CD4-positive, alpha-beta memory T cell (primary cell): ENCODE data around the gene CDC42SE2. TPM values are rescaled to one million over a fixed set of nuclear protein-coding genes. Genes with fewer than 3 reads are reported as not detected.

ENCODE experiments used
- CTCF ChIA-PET: fragments of 350-600 bp; sonication (Branson Sonifier 250); formaldehyde crosslinking; loops from one replicate; lab custom pipeline; 2021; ENCODE audit warnings: inconsistent platforms; ENCODE audit not compliant: partially characterized antibody; lab: Charles Lee
- POLR2A ChIA-PET: fragments of 350-600 bp; sonication (Branson Sonifier 250); formaldehyde crosslinking; loops from one replicate; lab custom pipeline; 2021; ENCODE audit not compliant: partially characterized antibody; lab: Charles Lee
- DNase-seq, 5 donors: peaks; one replicate each; pipeline versions ENCODE4 v3.0.0 to v3.0.0-alpha.2; 2020 to 2022; ENCODE audit warnings: mixed read lengths in 1 of 5
- H3K27ac ChIP-seq: one replicate; pipeline ENCODE4 v1.7.0; 2013; ENCODE audit warnings: low read depth, low read length
- H3K27me3 ChIP-seq: 2 replicates; pipeline ENCODE4 v1.7.0; 2013; ENCODE audit warnings: mild to moderate bottlenecking, low read length, moderate library complexity; ENCODE audit not compliant: insufficient read depth
- H3K36me3 ChIP-seq: 2 replicates; pipeline ENCODE4 v1.7.0; 2013; ENCODE audit warnings: mild to moderate bottlenecking, low read length, moderate library complexity; ENCODE audit not compliant: insufficient read depth
- H3K4me1 ChIP-seq: 2 replicates; pipeline ENCODE4 v1.7.0; 2013; ENCODE audit warnings: mild to moderate bottlenecking, low read length, moderate library complexity; ENCODE audit not compliant: insufficient read depth
- H3K4me3 ChIP-seq, 2 donors: one replicate each; pipeline ENCODE4 v1.7.0; 2013; ENCODE audit warnings: low read length in 2 of 2, mild to moderate bottlenecking in 1 of 2
- H3K9me3 ChIP-seq, 2 donors: one replicate each; pipeline ENCODE4 v1.7.0; 2013; ENCODE audit warnings: low read length in 2 of 2, control low read depth in 1 of 2; ENCODE audit not compliant: control insufficient read depth in 1 of 2
- H3K27ac Mint-ChIP-seq, 7 donors: one replicate each; pipeline ENCODE4 v1.8.0; 2020 to 2021; ENCODE audit warnings: mixed read lengths in 7 of 7, mild to moderate bottlenecking in 6 of 7, inconsistent platforms in 3 of 7, moderate library complexity in 3 of 7
- H3K27me3 Mint-ChIP-seq, 2 donors: one replicate each; pipeline ENCODE4 v1.8.0; 2020 to 2021; ENCODE audit warnings: mixed read lengths in 2 of 2
- H3K36me3 Mint-ChIP-seq, 2 donors: one replicate each; pipeline ENCODE4 v1.8.0; 2020 to 2021; ENCODE audit warnings: mixed read lengths in 2 of 2, inconsistent platforms in 1 of 2, mild to moderate bottlenecking in 1 of 2
- H3K4me1 Mint-ChIP-seq, 4 donors: one replicate each; pipeline ENCODE4 v1.8.0; 2020 to 2021; ENCODE audit warnings: mixed read lengths in 4 of 4, mild to moderate bottlenecking in 1 of 4
- H3K4me3 Mint-ChIP-seq, 8 donors: one replicate each; pipeline ENCODE4 v1.8.0; 2020 to 2021; ENCODE audit warnings: mixed read lengths in 8 of 8, mild to moderate bottlenecking in 7 of 8, moderate library complexity in 6 of 8, inconsistent platforms in 3 of 8
- H3K9me3 Mint-ChIP-seq, 8 donors: one replicate each; pipeline ENCODE4 v1.8.0; 2020 to 2021; ENCODE audit warnings: mixed read lengths in 8 of 8, mild to moderate bottlenecking in 5 of 8, inconsistent platforms in 3 of 8, moderate library complexity in 1 of 8
- intact Hi-C: fragments of 100-400 bp; cut with micrococcal nuclease; formaldehyde crosslinking; loops from one replicate; pipeline ENCODE4 v1.15.1; 2023
- polyA plus RNA-seq, 2 donors: library from polyadenylated mRNA; unstranded; fragments of 300-500 nt; fragmentation: Illumina TruSeq; gene quantifications; one replicate each; pipeline ENCODE4 v1.2.3, GENCODE V29; 2021
- total RNA-seq, 2 experiments: library from RNA; stranded (reverse); gene quantifications; one replicate each; pipeline ENCODE4 v1.2.3, GENCODE V29; 2021

Gene CDC42SE2
- total and polyA plus RNA-seq, 4 experiments from 2014 or later = 298 to 773 (median 365) TPM

GRCh38 chr5:131366428-131366827 lies 102.6 kb downstream of the CDC42SE2 start:
- no peaks in the 10 kb centered on the region for H3K9me3 Mint-ChIP-seq
- intact Hi-C loops = no loop called here
- no peaks in the 10 kb centered on the region for H3K27me3 ChIP-seq
- DNase-seq = no peak
- H3K27me3 Mint-ChIP-seq = no peaks in the 10 kb centered on the region
- peak overlapping the region; percentile 45 to 97 (median 73) for H3K27ac Mint-ChIP-seq
- H3K27ac ChIP-seq = peak overlapping the region; percentile 18
- H3K4me1 ChIP-seq = peaks cover 97% of the 10 kb centered on the region
- peaks cover 2% of the 10 kb centered on the region for H3K36me3 ChIP-seq
- peaks cover 41 to 60% of the 10 kb centered on the region in 2 donors for H3K36me3 Mint-ChIP-seq
- ChIA-PET POLR2A (interaction anchor here (0.7 to 5.4 kb wide), 6 partner anchors 7 to 103 kb away, joined by 3 to 36 read pairs (median 10); no protein-coding TSS in a partner anchor), CTCF (interaction anchor here (0.8 to 1.7 kb wide), 4 partner anchors 9 to 102 kb away, joined by 3 to 9 read pairs (median 5); no protein-coding TSS in a partner anchor)
- peak overlapping the region in 6 of 8 donors; percentile 31 to 63 (median 36) for H3K4me3 Mint-ChIP-seq
- H3K4me3 ChIP-seq = no peak overlapping the region
- H3K9me3 ChIP-seq = no peaks in the 10 kb centered on the region
- H3K4me1 Mint-ChIP-seq = peaks cover 59 to 96% (median 75%) of the 10 kb centered on the region in 4 donors

- peaks cover 97% of the 10 kb centered on the region for H3K4me1 ChIP-seq
- peak overlapping the region; percentile 25 for H3K27ac ChIP-seq
- no peaks in the 10 kb centered on the region for H3K27me3 ChIP-seq
Measured at GRCh38 chr5:131367219-131367860, 103.5 kb downstream of the CDC42SE2 start.

GRCh38 chr5:131368866-131369265 lies 105.0 kb downstream of the CDC42SE2 start:
- peak overlapping the region in 6 of 7 donors; percentile 42 to 97 (median 82) for H3K27ac Mint-ChIP-seq
- ChIA-PET CTCF (interaction anchor here (0.6 to 1.2 kb wide), 2 partner anchors 13 to 243 kb away, joined by 3 to 10 read pairs; no protein-coding TSS in a partner anchor), POLR2A (interaction anchor here (0.5 to 4.4 kb wide), 7 partner anchors 9 to 105 kb away, joined by 3 to 24 read pairs (median 3); partner anchors contain the start of gene CDC42SE2)
- no peaks in the 10 kb centered on the region for H3K27me3 Mint-ChIP-seq
- Histone ChIP-seq H3K27me3 (no peaks in the 10 kb centered on the region), H3K9me3 (no peaks in the 10 kb centered on the region), H3K4me1 (peaks cover 97% of the 10 kb centered on the region), H3K4me3 (no peak overlapping the region), H3K27ac (no peak overlapping the region), H3K36me3 (no peaks in the 10 kb centered on the region)
- H3K36me3 Mint-ChIP-seq = peaks cover 34 to 62% of the 10 kb centered on the region in 2 donors
- H3K4me3 Mint-ChIP-seq = peak overlapping the region in 4 of 8 donors; percentile 2 to 65 (median 52)
- H3K4me1 Mint-ChIP-seq = peaks cover 67 to 97% (median 81%) of the 10 kb centered on the region in 4 donors
- no peak for DNase-seq
- intact Hi-C loops = loop anchor here (1.0 kb wide), 1 partner anchor 8 kb away; no protein-coding TSS in a partner anchor
- no peaks in the 10 kb centered on the region for H3K9me3 Mint-ChIP-seq

More at GRCh38 chr5:131367219-131367860, 103.5 kb downstream of the CDC42SE2 start:
- no peak for DNase-seq
- ChIA-PET CTCF (interaction anchor here (1.5 kb wide), 1 partner anchor 8 kb away, joined by 3 read pairs; no protein-coding TSS in a partner anchor), POLR2A (interaction anchor here (0.7 to 5.4 kb wide), 6 partner anchors 6 to 104 kb away, joined by 4 to 36 read pairs (median 10); no protein-coding TSS in a partner anchor)
- Histone ChIP-seq H3K9me3 (no peaks in the 10 kb centered on the region), H3K36me3 (no peaks in the 10 kb centered on the region), H3K4me3 (no peak overlapping the region)
- intact Hi-C loops = no loop called here
- H3K9me3 Mint-ChIP-seq = no peaks in the 10 kb centered on the region
- peaks cover 33 to 56% of the 10 kb centered on the region in 2 donors for H3K36me3 Mint-ChIP-seq
- H3K4me1 Mint-ChIP-seq = peaks cover 58 to 96% (median 75%) of the 10 kb centered on the region in 4 donors
- peak overlapping the region; percentile 2 to 83 (median 54) for H3K4me3 Mint-ChIP-seq
- H3K27me3 Mint-ChIP-seq = no peaks in the 10 kb centered on the region
- peak overlapping the region; percentile 84 to 97 (median 91) for H3K27ac Mint-ChIP-seq

GRCh38 chr5:131369558-131369957 lies 105.7 kb downstream of the CDC42SE2 start:
- no peaks in the 10 kb centered on the region for H3K27me3 ChIP-seq
- intact Hi-C loops = loop anchor here (1.0 kb wide), 1 partner anchor 8 kb away; no protein-coding TSS in a partner anchor
- H3K4me1 Mint-ChIP-seq = peaks cover 63 to 95% (median 79%) of the 10 kb centered on the region in 4 donors
- peaks cover 31 to 57% of the 10 kb centered on the region in 2 donors for H3K36me3 Mint-ChIP-seq
- POLR2A ChIA-PET = interaction anchor here (1.0 to 4.4 kb wide), 6 partner anchors 9 to 106 kb away, joined by 3 to 24 read pairs (median 4); partner anchors contain the start of gene CDC42SE2
- no peak overlapping the region for H3K27ac ChIP-seq
- no peak for DNase-seq
- H3K36me3 ChIP-seq = no peaks in the 10 kb centered on the region
- CTCF ChIA-PET = interaction anchor here (0.6 to 1.2 kb wide), 2 partner anchors 13 to 244 kb away, joined by 3 to 10 read pairs; no protein-coding TSS in a partner anchor
- H3K4me3 ChIP-seq = no peak overlapping the region
- peak overlapping the region in 6 of 8 donors; percentile 3 to 65 (median 33) for H3K4me3 Mint-ChIP-seq
- H3K27ac Mint-ChIP-seq = peak overlapping the region; percentile 4 to 97 (median 83)
- no peaks in the 10 kb centered on the region for H3K9me3 Mint-ChIP-seq
- H3K9me3 ChIP-seq = no peaks in the 10 kb centered on the region
- H3K27me3 Mint-ChIP-seq = no peaks in the 10 kb centered on the region
- peaks cover 97% of the 10 kb centered on the region for H3K4me1 ChIP-seq

GRCh38 chr5:131371835-131372234 lies 108.0 kb downstream of the CDC42SE2 start:
- H3K4me3 Mint-ChIP-seq = peak overlapping the region in 7 of 8 donors; percentile 7 to 74 (median 33)
- no peak overlapping the region for H3K4me3 ChIP-seq
- peaks cover 45 to 61% of the 10 kb centered on the region in 2 donors for H3K36me3 Mint-ChIP-seq
- peaks cover 68 to 95% (median 79%) of the 10 kb centered on the region in 4 donors for H3K4me1 Mint-ChIP-seq
- no peaks in the 10 kb centered on the region for H3K36me3 ChIP-seq
- H3K27me3 ChIP-seq = no peaks in the 10 kb centered on the region
- intact Hi-C loops = loop anchor here (2.0 kb wide), 1 partner anchor 15 kb away; no protein-coding TSS in a partner anchor
- H3K27me3 Mint-ChIP-seq = no peaks in the 10 kb centered on the region
- peaks cover 97% of the 10 kb centered on the region for H3K4me1 ChIP-seq
- CTCF ChIA-PET = interaction anchor here (2.7 kb wide), 1 partner anchor 10 kb away, joined by 20 read pairs; no protein-coding TSS in a partner anchor
- no peaks in the 10 kb centered on the region for H3K9me3 ChIP-seq
- DNase-seq = peak in 2 of 5 donors; percentile 24 to 27
- no peaks in the 10 kb centered on the region for H3K9me3 Mint-ChIP-seq
- H3K27ac ChIP-seq = peak overlapping the region; percentile 2
- POLR2A ChIA-PET = interaction anchor here (1.1 to 18.6 kb wide), 5 partner anchors 7 to 112 kb away, joined by 3 to 552 read pairs (median 36); partner anchors contain the start of gene CDC42SE2
- peak overlapping the region; percentile 39 to 99 (median 89) for H3K27ac Mint-ChIP-seq

GRCh38 chr5:131373265-131373664 lies 109.4 kb downstream of the CDC42SE2 start:
- Mint-ChIP-seq H3K9me3 (no peaks in the 10 kb centered on the region), H3K27ac (peak overlapping the region; percentile 89 to 99 (median 95)), H3K27me3 (no peaks in the 10 kb centered on the region), H3K4me3 (peak overlapping the region; percentile 38 to 74 (median 63)), H3K36me3 (peaks cover 36 to 60% of the 10 kb centered on the region in 2 donors), H3K4me1 (peaks cover 67 to 96% (median 82%) of the 10 kb centered on the region in 4 donors)
- Histone ChIP-seq H3K27ac (peak overlapping the region; percentile 66), H3K27me3 (no peaks in the 10 kb centered on the region), H3K9me3 (no peaks in the 10 kb centered on the region), H3K4me3 (peak overlapping the region in 1 of 2 donors; percentile 8), H3K36me3 (no peaks in the 10 kb centered on the region), H3K4me1 (peaks cover 99% of the 10 kb centered on the region)
- CTCF ChIA-PET = interaction anchor here (1.0 to 3.6 kb wide), 6 partner anchors 9 to 213 kb away, joined by 3 to 20 read pairs (median 7); no protein-coding TSS in a partner anchor
- no peak for DNase-seq
- intact Hi-C loops = loop anchor here (2.0 kb wide), 1 partner anchor 16 kb away; no protein-coding TSS in a partner anchor
- POLR2A ChIA-PET = interaction anchor here (0.7 to 18.6 kb wide), 10 partner anchors 9 to 209 kb away, joined by 3 to 552 read pairs (median 9); partner anchors contain the start of gene CDC42SE2
